ENCODE results near the gene ZNF670.

- TF ChIP-seq POLR2A (IDR thresholded peaks at IDR 0.05; ENCODE audit: low read depth, low read length) (no peak), POLR2AphosphoS5 (IDR thresholded peaks at IDR 0.05; ENCODE audit: low read depth, low read length) (no peak)
These were observed 26.4 kb upstream of the ZNF670 start for GRCh38 chr1:247104965-247105364.

Data from GM12892 (cell line).